H1 (cell line): ENCODE measurements around the gene BRINP3. TPM values are rescaled to one million over a fixed set of nuclear protein-coding genes. Genes with fewer than 3 reads are reported as not detected.

Source experiments
- CTCF ChIA-PET: fragments of 300-600 bp; sonication (Branson Sonifier 250); formaldehyde crosslinking; loops from one replicate; lab custom pipeline; 2021; ENCODE audit not compliant: partially characterized antibody; lab: Charles Lee
- POLR2A ChIA-PET: fragments of 300-600 bp; sonication (Branson Sonifier 250); formaldehyde crosslinking; loops from one replicate; lab custom pipeline; 2021; ENCODE audit warnings: inconsistent platforms; ENCODE audit not compliant: partially characterized antibody; lab: Charles Lee
- DNase-seq, 2 experiments: peaks; one replicate each; pipeline versions ENCODE4 v3.0.0 to v3.0.0-alpha.2; 2010 to 2022; ENCODE audit warnings: low spot score in 2 of 2, low read depth in 1 of 2, mixed read lengths in 1 of 2
- FAIRE-seq: peaks from 2 replicates; lab custom pipeline; 2011; peaks lifted over from hg19 to GRCh38; lab: Jason Lieb, UNC
- H2AFZ ChIP-seq: 2 replicates; pipeline ENCODE4 v1.8.1; 2012; ENCODE audit warnings: low read length, inconsistent platforms
- H2AK5ac ChIP-seq: 2 replicates; pipeline ENCODE4 v1.6.1; 2013; ENCODE audit warnings: low read depth, low read length
- H2BK120ac ChIP-seq: replicated peaks from 2 replicates; pipeline ENCODE3; 2013; ENCODE audit warnings: low read depth, low read length, inconsistent platforms
- H2BK12ac ChIP-seq: 2 replicates; pipeline ENCODE4 v1.6.1; 2013; ENCODE audit warnings: low read depth, low read length
- H2BK15ac ChIP-seq: 2 replicates; pipeline ENCODE4 v1.6.1; 2013; ENCODE audit warnings: low read length
- H2BK20ac ChIP-seq: 2 replicates; pipeline ENCODE4 v1.6.1; 2013; ENCODE audit warnings: low read length
- H2BK5ac ChIP-seq: 2 replicates; pipeline ENCODE4 v1.6.1; 2013; ENCODE audit warnings: low read depth, low read length
- H3K14ac ChIP-seq: 2 replicates; pipeline ENCODE4 v1.6.1; 2013; ENCODE audit warnings: inconsistent platforms; ENCODE audit not compliant: insufficient read length
- H3K18ac ChIP-seq: 2 replicates; pipeline ENCODE4 v1.6.1; 2013; ENCODE audit warnings: low read length; ENCODE audit errors: extremely low read depth
- H3K23ac ChIP-seq: 2 replicates; pipeline ENCODE4 v1.6.1; 2013; ENCODE audit warnings: inconsistent platforms; ENCODE audit not compliant: insufficient read length
- H3K23me2 ChIP-seq: 2 replicates; pipeline ENCODE4 v1.6.1; 2013; ENCODE audit warnings: low read depth, low read length
- H3K27ac ChIP-seq: 2 replicates; pipeline ENCODE4 v1.6.1; 2011; ENCODE audit warnings: low read depth, low read length, inconsistent platforms
- H3K27me3 ChIP-seq, 4 experiments: replicated peaks in 1 of 4; 1 replicate in 1 of 4; 2 replicates in 3 of 4; pipeline versions ENCODE4 v1.6.1 to v1.8.1; 2011 to 2013; ENCODE audit warnings: low read length in 3 of 4, mild to moderate bottlenecking in 3 of 4, inconsistent platforms in 2 of 4, mixed read lengths in 2 of 4, moderate library complexity in 1 of 4; ENCODE audit not compliant: control insufficient read depth in 3 of 4, insufficient read depth in 3 of 4; ENCODE audit errors: extremely low read depth in 1 of 4
- H3K36me3 ChIP-seq, 4 experiments: 2 replicates each; pipeline versions ENCODE4 v1.6.1 to v1.8.1; 2011 to 2013; ENCODE audit warnings: mild to moderate bottlenecking in 4 of 4, low read length in 3 of 4, moderate library complexity in 2 of 4, control low read depth in 1 of 4, inconsistent platforms in 1 of 4; ENCODE audit not compliant: insufficient read depth in 4 of 4, control insufficient read depth in 2 of 4
- H3K4ac ChIP-seq: replicated peaks from 2 replicates; pipeline ENCODE3; 2013; ENCODE audit warnings: low read length, low read depth, mixed read lengths, inconsistent platforms; ENCODE audit not compliant: insufficient read length
- H3K4me1 ChIP-seq, 4 experiments: replicated peaks in 1 of 4; 1 replicate in 1 of 4; 2 replicates in 3 of 4; pipeline versions ENCODE4 v1.6.1 to v1.8.1; 2011 to 2013; ENCODE audit warnings: low read length in 3 of 4, inconsistent platforms in 2 of 4, mixed read lengths in 1 of 4; ENCODE audit not compliant: insufficient read depth in 4 of 4, control insufficient read depth in 3 of 4
- H3K4me2 ChIP-seq, 2 experiments: 2 replicates each; pipeline versions ENCODE4 v1.6.1 to v1.8.1; 2011 to 2013; ENCODE audit warnings: low read depth in 2 of 2, low read length in 2 of 2, control low read depth in 1 of 2, inconsistent platforms in 1 of 2, mild to moderate bottlenecking in 1 of 2; ENCODE audit not compliant: insufficient read depth in 1 of 2
- H3K4me3 ChIP-seq, 4 experiments: fragments of 200-600, 300-600 bp in 1 of 4; sonication (generic), shearing (Covaris generic), sonication (Bioruptor Twin) in 1 of 4; 2 replicates each; pipeline versions ENCODE4 v1.5.1 to v1.8.1; 2011 to 2016; ENCODE audit warnings: low read length in 4 of 4, low read depth in 3 of 4, control low read depth in 2 of 4, inconsistent platforms in 2 of 4, mild to moderate bottlenecking in 2 of 4, mixed read lengths in 1 of 4, moderate library complexity in 1 of 4; ENCODE audit not compliant: insufficient read depth in 2 of 4; ENCODE audit errors: extremely low read depth in 1 of 4
- H3K56ac ChIP-seq: replicated peaks from 2 replicates; pipeline ENCODE3; 2013; ENCODE audit warnings: low read depth, mild to moderate bottlenecking, mixed read lengths, low read length, inconsistent platforms; ENCODE audit not compliant: insufficient read length
- H3K79me1 ChIP-seq: 2 replicates; pipeline ENCODE4 v1.6.1; 2013; ENCODE audit warnings: low read depth, low read length, control low read depth
- H3K79me2 ChIP-seq, 2 experiments: 2 replicates each; pipeline versions ENCODE4 v1.6.1 to v1.8.1; 2012 to 2013; ENCODE audit warnings: low read length in 2 of 2, mild to moderate bottlenecking in 2 of 2, inconsistent platforms in 1 of 2; ENCODE audit not compliant: insufficient read depth in 2 of 2, control insufficient read depth in 1 of 2
- H3K9ac ChIP-seq, 4 experiments: replicated peaks in 1 of 4; 1 replicate in 1 of 4; 2 replicates in 3 of 4; pipeline versions ENCODE4 v1.6.1 to v1.8.1; 2011 to 2013; ENCODE audit warnings: low read depth in 3 of 4, low read length in 3 of 4, control low read depth in 2 of 4, mild to moderate bottlenecking in 2 of 4, moderate library complexity in 2 of 4, inconsistent platforms in 1 of 4; ENCODE audit errors: extremely low read depth in 1 of 4
- H3K9me3 ChIP-seq, 2 experiments: 2 replicates each; pipeline versions ENCODE4 v1.6.1 to v1.8.1; 2012 to 2013; ENCODE audit warnings: mild to moderate bottlenecking in 2 of 2, moderate library complexity in 2 of 2, control low read depth in 1 of 2, inconsistent platforms in 1 of 2, low read depth in 1 of 2, low read length in 1 of 2, mixed read lengths in 1 of 2; ENCODE audit not compliant: insufficient read depth in 2 of 2
- H4K20me1 ChIP-seq, 2 experiments: replicated peaks in 1 of 2; 2 replicates each; pipeline versions ENCODE3 to v1.8.1; 2011 to 2013; ENCODE audit warnings: inconsistent platforms in 2 of 2, low read length in 2 of 2, mild to moderate bottlenecking in 1 of 2; ENCODE audit not compliant: insufficient read depth in 2 of 2, control insufficient read depth in 1 of 2
- H4K5ac ChIP-seq: 2 replicates; pipeline ENCODE4 v1.6.1; 2013; ENCODE audit warnings: low read length, low read depth, mixed read lengths, inconsistent platforms; ENCODE audit not compliant: insufficient read length
- H4K8ac ChIP-seq: 2 replicates; pipeline ENCODE4 v1.8.0; 2013; ENCODE audit warnings: mild to moderate bottlenecking, moderate library complexity, low read length, inconsistent platforms; ENCODE audit not compliant: insufficient read depth; ENCODE audit errors: extremely low read depth
- H4K91ac ChIP-seq: replicated peaks from 2 replicates; pipeline ENCODE3; 2013; ENCODE audit warnings: low read length, mixed read lengths, inconsistent platforms; ENCODE audit not compliant: insufficient read length
- CREB1 ChIP-seq: IDR thresholded peaks from 2 replicates; pipeline ENCODE4 v1.6.1; 2012; ENCODE audit warnings: inconsistent platforms
- WGBS, 2 experiments: shearing (Covaris generic) in 1 of 2; methylation state at CpG; one replicate each; pipeline versions ENCODE4 v1.1.6 to v1.1.7; 2013 to 2015; ENCODE audit warnings: low lambda C conversion rate in 2 of 2, mixed read lengths in 2 of 2, inconsistent platforms in 1 of 2, low coverage in 1 of 2, missing lambda C conversion rate in 1 of 2; ENCODE audit not compliant: insufficient replicate concordance in 2 of 2, insufficient coverage in 1 of 2, insufficient read length in 1 of 2; ENCODE audit errors: extremely low coverage in 1 of 2, missing lambda C conversion rate in 1 of 2; 5-methylcytosine and 5-hydroxymethylcytosine counted together
- polyA plus RNA-seq, 7 experiments: library from polyadenylated mRNA; depleted of rRNA in 3 of 7; stranded (reverse) in 5 of 7; unstranded in 2 of 7; fragments of >200 nt in 5 of 7; fragments of 200-250 nt in 2 of 7; gene quantifications; 1 replicate in 5 of 7; 2 replicates in 1 of 7; 4 replicates in 1 of 7; pipeline versions ENCODE4 v1.2.1 to v1.2.3, GENCODE V29; 2011 to 2013; ENCODE audit warnings: missing spikeins in 2 of 7, mixed read lengths in 2 of 7
- total RNA-seq: library from RNA; stranded (reverse); fragmentation: NEBNext Ultra II Directional; extraction: Animal tissue kit (Norgen Biotek cat#: 25700); gene quantifications from 2 replicates; pipeline ENCODE4 v1.2.1, GENCODE V29; 2021

BRINP3 gene
- total and polyA plus RNA-seq, 2 of the 8 experiments (the other 6 are each of a cell fraction or from before 2014, with no cell fraction given) = not detected

- Histone ChIP-seq H3K27ac (no peak overlapping the region), H3K23ac (no peak overlapping the region), H3K36me3 (no peaks in the 10 kb centered on the region), H4K91ac (no peak overlapping the region), H2BK5ac (no peak overlapping the region), H3K9ac (no peak overlapping the region), H3K27me3 (no peaks in the 10 kb centered on the region), H2AK5ac (no peak overlapping the region), H3K4me3 (no peak overlapping the region), H3K4ac (no peak overlapping the region), H3K79me1 (no peaks in the 10 kb centered on the region), H3K18ac (no peak overlapping the region), H2BK120ac (no peak overlapping the region), H3K56ac (no peak overlapping the region), H3K4me1 (no peaks in the 10 kb centered on the region), H3K4me2 (no peak overlapping the region), H2AFZ (no peak overlapping the region), H3K79me2 (no peaks in the 10 kb centered on the region), H2BK20ac (no peak overlapping the region), H3K14ac (no peak overlapping the region), H4K5ac (no peak overlapping the region), H4K8ac (no peak overlapping the region), H2BK15ac (no peak overlapping the region), H4K20me1 (no peaks in the 10 kb centered on the region), H2BK12ac (no peak overlapping the region), H3K9me3 (no peaks in the 10 kb centered on the region), H3K23me2 (no peaks in the 10 kb centered on the region)
- CTCF ChIA-PET = no interaction called here
- 88% methylated on average over 3 of the region's 3 CpGs; no CpG with 5 or more reads in 1 of the 2 experiments for WGBS, 2 experiments
- FAIRE-seq (no peak), DNase-seq (no peak)
- no peak for TF ChIP-seq CREB1
- POLR2A ChIA-PET = no interaction called here
Observed at GRCh38 chr1:190175320-190175719, 302.3 kb downstream of the BRINP3 start.
